Transverse colon (tissue), 4 donors: ENCODE results near the gene SMDT1.

ENCODE experiments used
- CTCF ChIP-seq, 5 experiments: fragments of 200-600 bp in 3 of 5; fragments of 450-650 bp in 2 of 5; sonication (generic) in 3 of 5; IDR thresholded peaks; 1 replicate in 2 of 5; 2 replicates in 3 of 5; pipeline ENCODE4 v1.5.1; 2016 to 2017; ENCODE audit warnings: antibody characterized with exemption in 5 of 5, inconsistent platforms in 3 of 5, mild to moderate bottlenecking in 2 of 5, moderate library complexity in 1 of 5
- EP300 ChIP-seq: sonication (generic); formaldehyde crosslinking; IDR thresholded peaks from one replicate; pipeline ENCODE4 v1.6.1; 2017; ENCODE audit warnings: antibody characterized with exemption, low read depth
- POLR2A ChIP-seq: fragments of 450-650 bp; IDR thresholded peaks from one replicate; pipeline ENCODE4 v1.6.1; 2016; ENCODE audit warnings: antibody characterized with exemption, mild to moderate bottlenecking, moderate library complexity
- POLR2AphosphoS5 ChIP-seq, 3 donors: sonication (generic); formaldehyde crosslinking; IDR thresholded peaks; one replicate each; pipeline ENCODE4 v1.6.1; 2016; ENCODE audit warnings: antibody characterized with exemption in 3 of 3

- TF ChIP-seq CTCF (IDR thresholded peaks at IDR 0.05): no peak
- TF ChIP-seq POLR2A: no peak
- TF ChIP-seq POLR2AphosphoS5 (IDR thresholded peaks at IDR 0.05): no peak
- TF ChIP-seq EP300: no peak
Measured at GRCh38 chr22:42073621-42074041, 5.9 kb upstream of the SMDT1 start.
